ENCODE measurements around the gene GALNT18. TPM values are rescaled to one million over a fixed set of nuclear protein-coding genes. Genes with fewer than 3 reads are reported as not detected.

The GALNT18 gene
- total and polyA plus RNA-seq, 2 donors (not counting 3 experiments of a cell fraction or from before 2014, with no cell fraction given) = 0.17 to 0.18 TPM

GRCh38 chr11:11406652-11407051 is 215.2 kb downstream of the GALNT18 start:
- Histone ChIP-seq H3K9ac (replicated peaks; ENCODE audit: extremely low read depth, insufficient read depth, low read length) (no peak overlapping the region), H4K20me1 (replicated peaks; ENCODE audit: control insufficient read depth, extremely low read depth, insufficient read depth, low read length) (no peaks in the 10 kb centered on the region), H3K27ac (ENCODE audit: insufficient read depth, low read depth, low read length) (no peak overlapping the region), H3K4me1 (ENCODE audit: control insufficient read depth, extremely low read depth, insufficient read depth, low read length) (no peaks in the 10 kb centered on the region), H3K79me2 (ENCODE audit: control insufficient read depth, insufficient read depth, low read length) (no peaks in the 10 kb centered on the region), H3K4me2 (ENCODE audit: insufficient read depth, low read length) (no peak overlapping the region), H2AFZ (ENCODE audit: low read depth, low read length) (no peak overlapping the region), H3K9me3 (replicated peaks; ENCODE audit: control insufficient read depth, insufficient read depth, low read length) (no peaks in the 10 kb centered on the region), H3K9me1 (replicated peaks; ENCODE audit: control insufficient read depth, extremely low read depth, insufficient read depth, low read length) (no peaks in the 10 kb centered on the region), H3K4me3 (replicated peaks in 1 of 3; ENCODE audit: insufficient read depth in 1 of 3, low read depth in 1 of 3, low read length in 3 of 3) (no peak overlapping the region), H3K36me3 (ENCODE audit: control insufficient read depth in 2 of 2, extremely low read depth in 1 of 2, insufficient read depth in 2 of 2, low read length in 2 of 2) (no peaks in the 10 kb centered on the region), H3K27me3 (ENCODE audit: control insufficient read depth in 2 of 2, insufficient read depth in 2 of 2, low read length in 2 of 2) (no peaks in the 10 kb centered on the region)
- TF ChIP-seq FOS (IDR thresholded peaks at IDR 0.05; ENCODE audit: borderline replicate concordance, insufficient read depth, low read length) (no peak), POLR2A (IDR thresholded peaks at IDR 0.05; ENCODE audit: low read depth, low read length) (no peak), MAX (IDR thresholded peaks at IDR 0.05; ENCODE audit: insufficient read depth, insufficient read length) (no peak), JUN (IDR thresholded peaks at IDR 0.05; ENCODE audit: borderline replicate concordance, insufficient read depth, insufficient read length, low read depth) (no peak), CTCF (IDR thresholded peaks at IDR 0.05; ENCODE audit: extremely low read depth in 1 of 2, insufficient read depth in 1 of 2, low read depth in 1 of 2, low read length in 2 of 2) (no peak), MYC (IDR thresholded peaks at IDR 0.05; ENCODE audit: low read depth, low read length) (no peak), POLR2AphosphoS5 (IDR thresholded peaks at IDR 0.05; ENCODE audit: insufficient read depth, low read depth, low read length) (no peak), EZH2 (IDR thresholded peaks at IDR 0.05; ENCODE audit: borderline replicate concordance, low read depth, low read length, severe bottlenecking) (no peak), GATA2 (IDR thresholded peaks at IDR 0.05; ENCODE audit: insufficient read depth, insufficient read length, low read depth, low read length) (no peak)
- ChIA-PET POLR2A (no interaction called here), CTCF (interaction anchor here (1.5 kb wide), 1 partner anchor 8 kb away, joined by 3 read pairs; no protein-coding TSS in a partner anchor)
- intact Hi-C loops (cut with micrococcal nuclease) (no loop called here), dilution Hi-C loops (cut with MboI; ENCODE audit: extremely low pct_ligation_motif_present, low sequenced_read_pairs) (no loop called here)
- FAIRE-seq (no peak), DNase-seq (ENCODE audit: low read depth, low spot score) (no peak)
- no TSS peak for BruUV-seq (replicated peaks)

Data from endothelial cell of umbilical vein (primary cell).